Transverse colon (tissue), 4 donors: ENCODE results near the gene BRIP1. TPM values are rescaled to one million over a fixed set of nuclear protein-coding genes. Genes with fewer than 3 reads are reported as not detected.

Experiments used
- DNase-seq: peaks from one replicate; pipeline ENCODE4 v3.0.0-alpha.2; 2019
- H3K27ac ChIP-seq, 4 donors: fragments of 200-600 bp; sonication (generic); 2 replicates each; pipeline ENCODE4 v1.5.1; 2016 to 2018; ENCODE audit warnings: inconsistent platforms in 4 of 4
- H3K27me3 ChIP-seq: fragments of 200-600 bp; sonication (generic); 2 replicates; pipeline ENCODE4 v1.5.1; 2017; ENCODE audit warnings: inconsistent platforms
- H3K36me3 ChIP-seq, 4 donors: fragments of 200-600 bp; sonication (generic); 2 replicates each; pipeline ENCODE4 v1.5.1; 2017 to 2019; ENCODE audit warnings: inconsistent platforms in 4 of 4
- H3K4me1 ChIP-seq, 4 donors: fragments of 200-600 bp; sonication (generic); 2 replicates each; pipeline ENCODE4 v1.5.1; 2017 to 2020; ENCODE audit warnings: inconsistent platforms in 4 of 4
- H3K4me3 ChIP-seq, 4 donors: fragments of 200-600 bp; sonication (generic); 1 replicate in 1 of 4; 2 replicates in 3 of 4; pipeline versions ENCODE4 v1.5.1 to v1.6.1; 2017 to 2019; ENCODE audit warnings: inconsistent platforms in 4 of 4
- H3K9me3 ChIP-seq, 2 donors: fragments of 200-600 bp; sonication (generic); 2 replicates each; pipeline ENCODE4 v1.5.1; 2017 to 2019; ENCODE audit warnings: inconsistent platforms in 2 of 2
- CTCF ChIP-seq, 5 experiments: fragments of 200-600 bp in 3 of 5; fragments of 450-650 bp in 2 of 5; sonication (generic) in 3 of 5; IDR thresholded peaks; 1 replicate in 2 of 5; 2 replicates in 3 of 5; pipeline ENCODE4 v1.5.1; 2016 to 2017; ENCODE audit warnings: antibody characterized with exemption in 5 of 5, inconsistent platforms in 3 of 5, mild to moderate bottlenecking in 2 of 5, moderate library complexity in 1 of 5
- EP300 ChIP-seq: sonication (generic); formaldehyde crosslinking; IDR thresholded peaks from one replicate; pipeline ENCODE4 v1.6.1; 2017; ENCODE audit warnings: antibody characterized with exemption, low read depth
- POLR2A ChIP-seq: fragments of 450-650 bp; IDR thresholded peaks from one replicate; pipeline ENCODE4 v1.6.1; 2016; ENCODE audit warnings: antibody characterized with exemption, mild to moderate bottlenecking, moderate library complexity
- POLR2AphosphoS5 ChIP-seq, 3 donors: sonication (generic); formaldehyde crosslinking; IDR thresholded peaks; one replicate each; pipeline ENCODE4 v1.6.1; 2016; ENCODE audit warnings: antibody characterized with exemption in 3 of 3
- WGBS, 2 donors: methylation state at CpG; one replicate each; pipeline ENCODE4 v1.1.5; 2018; ENCODE audit warnings: low coverage in 1 of 2; 5-methylcytosine and 5-hydroxymethylcytosine counted together
- in situ Hi-C, 4 donors: fragments of 200-750 bp; cut with MboI; loops; one replicate each; pipeline versions ENCODE4 v1.15.0 to v1.15.1; 2017; ENCODE audit warnings: low sequenced_read_pairs in 3 of 4, low pct_ligation_motif_present in 1 of 4, low pct_unique_long_range_greater_than_20kb in 1 of 4
- intact Hi-C: fragments of 100-400 bp; cut with DNase I; formaldehyde crosslinking; loops from one replicate; pipeline ENCODE4 v1.15.1; 2023; ENCODE audit warnings: low total_unique reads
- total RNA-seq, 4 donors: library from RNA; depleted of rRNA; stranded (reverse); fragments of >200 nt; gene quantifications; one replicate each; pipeline ENCODE4 v1.1.0, GENCODE V29; 2016

BRIP1 gene
- total RNA-seq, 4 donors from 2014 or later: 0.80 to 1.9 (median 1.2) TPM

- no peak overlapping the region for H3K4me3 ChIP-seq
- H3K27ac ChIP-seq: no peak overlapping the region
- intact Hi-C loops (no loop called here), in situ Hi-C loops (no loop called here)
- H3K9me3 ChIP-seq: no peaks in the 10 kb centered on the region
- TF ChIP-seq EP300: no peak
- TF ChIP-seq POLR2AphosphoS5 (IDR thresholded peaks at IDR 0.05): no peak
- no peak for TF ChIP-seq CTCF (IDR thresholded peaks at IDR 0.05)
- no peak for TF ChIP-seq POLR2A
- 79 to 80% methylated on average over 1 of the region's 1 CpG for WGBS, 2 donors
- no peaks in the 10 kb centered on the region for H3K4me1 ChIP-seq
- no peaks in the 10 kb centered on the region for H3K27me3 ChIP-seq
- DNase-seq: no peak
- no peaks in the 10 kb centered on the region for H3K36me3 ChIP-seq
Observed at GRCh38 chr17:61813211-61813610, 50.1 kb downstream of the BRIP1 start.

- Histone ChIP-seq H3K36me3 (no peaks in the 10 kb centered on the region), H3K4me3 (no peak overlapping the region), H3K9me3 (no peaks in the 10 kb centered on the region), H3K4me1 (no peaks in the 10 kb centered on the region), H3K27me3 (no peaks in the 10 kb centered on the region), H3K27ac (no peak overlapping the region)
- no peak for DNase-seq
- intact Hi-C loops: no loop called here
- in situ Hi-C loops: no loop called here
- TF ChIP-seq POLR2A (no peak), CTCF (IDR thresholded peaks at IDR 0.05) (no peak), POLR2AphosphoS5 (IDR thresholded peaks at IDR 0.05) (no peak)
- WGBS, 2 donors: 78 to 79% methylated on average over 2 of the region's 2 CpGs
Observed at GRCh38 chr17:61812747-61813146, 50.6 kb downstream of the BRIP1 start.

- no peak for DNase-seq
Observed at GRCh38 chr17:61809816-61810392, 53.4 kb downstream of the BRIP1 start.

GRCh38 chr17:61808442-61808841 lies 54.9 kb downstream of the BRIP1 start:
- 91 to 92% methylated on average over 7 to 8 of the region's 8 CpGs for WGBS, 2 donors
- TF ChIP-seq EP300 (no peak), CTCF (IDR thresholded peaks at IDR 0.05) (no peak), POLR2AphosphoS5 (IDR thresholded peaks at IDR 0.05) (no peak), POLR2A (no peak)

More at GRCh38 chr17:61809816-61810392, 53.4 kb downstream of the BRIP1 start:
- TF ChIP-seq POLR2A (no peak), CTCF (IDR thresholded peaks at IDR 0.05) (no peak), POLR2AphosphoS5 (IDR thresholded peaks at IDR 0.05) (no peak), EP300 (no peak)
- in situ Hi-C loops: no loop called here
- Histone ChIP-seq H3K27ac (no peak overlapping the region), H3K27me3 (no peaks in the 10 kb centered on the region), H3K36me3 (no peaks in the 10 kb centered on the region), H3K9me3 (no peaks in the 10 kb centered on the region), H3K4me3 (no peak overlapping the region), H3K4me1 (no peaks in the 10 kb centered on the region)
- 57 to 86% methylated on average over 2 of the region's 2 CpGs for WGBS, 2 donors
- intact Hi-C loops: no loop called here

More at GRCh38 chr17:61808442-61808841, 54.9 kb downstream of the BRIP1 start:
- intact Hi-C loops: no loop called here
- DNase-seq: no peak
- Histone ChIP-seq H3K9me3 (no peaks in the 10 kb centered on the region), H3K27me3 (no peaks in the 10 kb centered on the region), H3K27ac (no peak overlapping the region), H3K4me1 (no peaks in the 10 kb centered on the region), H3K4me3 (no peak overlapping the region), H3K36me3 (peaks cover 0 to 1% (median 0%) of the 10 kb centered on the region in 4 donors)
- in situ Hi-C loops: no loop called here
